Lower leg skin (tissue), 3 donors: ENCODE data around the gene ZNF101.

Experiments used
- CTCF ChIP-seq, 3 donors: fragments of 450-650 bp; IDR thresholded peaks; one replicate each; pipeline ENCODE4 v1.5.1; 2016; ENCODE audit warnings: antibody characterized with exemption in 3 of 3, mild to moderate bottlenecking in 3 of 3, moderate library complexity in 2 of 3
- POLR2A ChIP-seq, 2 donors: fragments of 450-650 bp; IDR thresholded peaks; one replicate each; pipeline ENCODE4 v1.6.1; 2016 to 2017; ENCODE audit warnings: antibody characterized with exemption in 2 of 2, mild to moderate bottlenecking in 1 of 2, moderate library complexity in 1 of 2

- TF ChIP-seq CTCF (IDR thresholded peaks at IDR 0.05) (no peak), POLR2A (IDR thresholded peaks at IDR 0.05) (no peak)
Observed at GRCh38 chr19:19719798-19720197, 51.2 kb downstream of the ZNF101 start.
